Ectodermal cell (in vitro differentiated cells): ENCODE data around the gene CHL1.

Experiments used
- H3K27ac ChIP-seq: 2 replicates; pipeline ENCODE4 v1.7.0; 2013; ENCODE audit warnings: mild to moderate bottlenecking, low read depth, low read length; ENCODE audit not compliant: insufficient read depth, poor library complexity, severe bottlenecking
- H3K27me3 ChIP-seq: 2 replicates; pipeline ENCODE4 v1.7.0; 2013; ENCODE audit warnings: mild to moderate bottlenecking, low read length; ENCODE audit not compliant: insufficient read depth, control insufficient read depth, poor library complexity, severe bottlenecking
- H3K36me3 ChIP-seq: one replicate; pipeline ENCODE4 v1.7.0; 2013; ENCODE audit warnings: low read length; ENCODE audit not compliant: control insufficient read depth, insufficient read depth
- H3K4me1 ChIP-seq: one replicate; pipeline ENCODE4 v1.7.0; 2013; ENCODE audit warnings: low read length; ENCODE audit not compliant: control insufficient read depth, insufficient read depth
- H3K4me3 ChIP-seq: 2 replicates; pipeline ENCODE4 v1.7.0; 2013; ENCODE audit warnings: low read depth, low read length, control low read depth; ENCODE audit not compliant: insufficient read depth
- H3K9me3 ChIP-seq: 2 replicates; pipeline ENCODE4 v1.7.0; 2013; ENCODE audit warnings: mild to moderate bottlenecking, low read length, moderate library complexity; ENCODE audit not compliant: control insufficient read depth
- WGBS, 2 experiments: methylation state at CpG; one replicate each; pipeline ENCODE4 v1.1.7; 2013; ENCODE audit warnings: missing lambda C conversion rate in 2 of 2; 5-methylcytosine and 5-hydroxymethylcytosine counted together

Gene CHL1

DNA sequence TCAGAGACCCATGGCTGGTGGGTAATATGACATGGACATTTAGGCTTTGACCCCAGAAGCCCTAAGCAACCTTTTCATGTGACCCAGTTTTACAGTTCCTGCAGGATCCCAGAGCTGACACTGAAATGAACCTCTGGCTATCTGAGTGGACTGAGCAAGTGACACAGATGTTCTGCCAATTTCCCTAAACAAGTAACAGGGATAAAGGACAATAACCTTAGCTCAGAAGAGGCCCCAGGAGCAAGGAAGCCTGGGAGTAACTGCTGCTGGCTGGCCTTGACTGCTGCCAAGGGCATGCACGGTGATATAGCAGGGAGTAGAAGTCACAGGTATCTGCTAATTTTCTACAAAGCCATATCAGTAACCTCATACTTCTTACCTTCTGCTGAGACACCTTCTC, 177.9 kb downstream of the CHL1 start:
- Histone ChIP-seq H3K4me1 (no peaks in the 10 kb centered on the region), H3K36me3 (no peaks in the 10 kb centered on the region), H3K27me3 (no peaks in the 10 kb centered on the region), H3K9me3 (peaks cover 2% of the 10 kb centered on the region), H3K4me3 (no peak overlapping the region), H3K27ac (no peak overlapping the region)
- WGBS, 2 experiments, result 29 to 50% methylated on average over 1 of the region's 1 CpG

- Histone ChIP-seq H3K4me1 (no peaks in the 10 kb centered on the region), H3K4me3 (no peak overlapping the region), H3K36me3 (no peaks in the 10 kb centered on the region), H3K9me3 (peaks cover 2% of the 10 kb centered on the region), H3K27me3 (no peaks in the 10 kb centered on the region), H3K27ac (no peak overlapping the region)
- WGBS, 2 experiments, result 62 to 68% methylated on average over 2 to 3 of the region's 3 CpGs
These were observed 180.6 kb downstream of the CHL1 start for GRCh38 chr3:377158-377561.

DNA sequence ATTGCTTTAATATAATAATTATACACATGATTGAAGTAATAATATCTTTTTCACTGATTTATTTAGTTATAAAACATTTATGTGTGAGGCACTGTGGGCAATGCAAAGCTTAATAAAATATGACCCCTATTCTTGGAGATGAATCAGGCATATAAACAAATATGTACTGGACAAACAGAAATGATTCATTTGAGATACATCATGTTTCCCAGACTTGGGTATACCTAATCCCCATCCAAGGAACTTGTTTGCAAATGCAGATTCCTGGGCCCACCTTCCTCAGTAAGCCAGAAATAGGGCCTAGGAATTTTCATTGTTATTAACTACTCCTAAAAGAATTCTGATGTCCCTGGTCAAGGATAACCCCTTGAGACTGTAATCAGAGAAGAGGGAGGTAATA, 184.2 kb downstream of the CHL1 start:
- H3K9me3 ChIP-seq, result no peaks in the 10 kb centered on the region

GRCh38 chr3:385151-385550, 188.6 kb downstream of the CHL1 start:
- Histone ChIP-seq H3K36me3 (no peaks in the 10 kb centered on the region), H3K4me1 (no peaks in the 10 kb centered on the region), H3K27ac (no peak overlapping the region), H3K27me3 (no peaks in the 10 kb centered on the region), H3K9me3 (no peaks in the 10 kb centered on the region), H3K4me3 (no peak overlapping the region)

More for the DNA sequence above, 184.2 kb downstream of the CHL1 start:
- no peaks in the 10 kb centered on the region for H3K4me1 ChIP-seq
- no peak overlapping the region for H3K27ac ChIP-seq
- H3K36me3 ChIP-seq, result no peaks in the 10 kb centered on the region
- no peak overlapping the region for H3K4me3 ChIP-seq
- H3K27me3 ChIP-seq, result no peaks in the 10 kb centered on the region

DNA sequence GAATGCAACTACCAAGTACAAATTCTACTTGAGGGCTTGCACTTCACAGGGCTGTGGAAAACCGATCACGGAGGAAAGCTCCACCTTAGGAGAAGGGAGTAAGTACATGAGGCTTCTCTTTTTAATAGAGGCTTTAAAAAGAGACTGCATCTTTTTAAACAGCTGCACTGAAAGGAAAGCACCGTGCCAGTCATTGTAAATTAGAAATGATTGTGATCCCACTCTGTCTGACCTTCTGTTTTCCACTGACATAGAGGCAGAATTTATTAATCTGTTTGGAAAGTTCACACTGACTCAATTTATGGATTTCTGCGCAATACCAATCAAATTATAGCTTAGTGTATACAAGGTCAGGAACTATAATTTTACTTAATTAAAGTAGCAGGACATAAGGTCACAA, 198.2 kb downstream of the CHL1 start:
- Histone ChIP-seq H3K9me3 (no peaks in the 10 kb centered on the region), H3K27ac (no peak overlapping the region), H3K4me1 (no peaks in the 10 kb centered on the region), H3K27me3 (no peaks in the 10 kb centered on the region), H3K36me3 (no peaks in the 10 kb centered on the region), H3K4me3 (no peak overlapping the region)
- WGBS, 2 experiments, result 58 to 75% methylated on average over 3 of the region's 4 CpGs

- H3K9me3 ChIP-seq, result no peaks in the 10 kb centered on the region
These were observed 199.7 kb downstream of the CHL1 start for GRCh38 chr3:396293-396692.

GRCh38 chr3:399647-400046, 203.1 kb downstream of the CHL1 start:
- Histone ChIP-seq H3K27ac (no peak overlapping the region), H3K9me3 (peaks cover 9% of the 10 kb centered on the region), H3K27me3 (no peaks in the 10 kb centered on the region), H3K4me3 (no peak overlapping the region), H3K36me3 (no peaks in the 10 kb centered on the region), H3K4me1 (no peaks in the 10 kb centered on the region)
- 85 to 89% methylated on average over 5 to 6 of the region's 6 CpGs for whole genome bisulfite sequencing, 2 experiments

More at GRCh38 chr3:396293-396692, 199.7 kb downstream of the CHL1 start:
- H3K36me3 ChIP-seq, result no peaks in the 10 kb centered on the region
- no peaks in the 10 kb centered on the region for H3K4me1 ChIP-seq
- H3K27ac ChIP-seq, result no peak overlapping the region
- H3K27me3 ChIP-seq, result no peaks in the 10 kb centered on the region
- 78 to 82% methylated on average over 2 to 3 of the region's 3 CpGs for WGBS, 2 experiments
- no peak overlapping the region for H3K4me3 ChIP-seq

GRCh38 chr3:403826-404225, 207.3 kb downstream of the CHL1 start:
- Histone ChIP-seq H3K27me3 (no peaks in the 10 kb centered on the region), H3K9me3 (peaks cover 16% of the 10 kb centered on the region), H3K4me3 (no peak overlapping the region), H3K36me3 (no peaks in the 10 kb centered on the region), H3K4me1 (no peaks in the 10 kb centered on the region), H3K27ac (no peak overlapping the region)
- WGBS, 2 experiments, result 80 to 81% methylated on average over 4 of the region's 4 CpGs

DNA sequence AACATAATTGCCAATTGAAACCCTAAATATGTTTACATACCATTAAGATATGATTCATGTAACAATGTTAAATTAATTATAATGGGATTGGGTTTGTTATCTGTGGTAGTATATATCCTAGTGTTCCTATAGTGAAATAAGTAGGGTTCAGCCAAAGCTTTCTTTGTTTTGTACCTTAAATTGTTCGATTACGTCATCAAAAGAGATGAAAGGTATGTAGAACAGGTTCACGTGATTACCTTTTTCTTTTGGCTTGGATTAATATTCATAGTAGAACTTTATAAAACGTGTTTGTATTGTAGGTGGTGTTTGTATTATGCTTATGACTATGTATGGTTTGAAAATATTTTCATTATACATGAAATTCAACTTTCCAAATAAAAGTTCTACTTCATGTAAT, 212.4 kb downstream of the CHL1 start:
- H3K36me3 ChIP-seq, result no peaks in the 10 kb centered on the region
- no peaks in the 10 kb centered on the region for H3K27me3 ChIP-seq
- 89 to 94% methylated on average over 3 of the region's 4 CpGs for WGBS, 2 experiments
- no peaks in the 10 kb centered on the region for H3K4me1 ChIP-seq
- H3K4me3 ChIP-seq, result no peak overlapping the region
- peaks cover 9% of the 10 kb centered on the region for H3K9me3 ChIP-seq
- no peak overlapping the region for H3K27ac ChIP-seq

- Histone ChIP-seq H3K4me3 (no peak overlapping the region), H3K36me3 (no peaks in the 10 kb centered on the region), H3K9me3 (peaks cover 7% of the 10 kb centered on the region), H3K27me3 (no peaks in the 10 kb centered on the region), H3K27ac (no peak overlapping the region), H3K4me1 (no peaks in the 10 kb centered on the region)
- WGBS, 2 experiments, result 22 to 28% methylated on average over 2 of the region's 2 CpGs
These were observed 214.7 kb downstream of the CHL1 start for GRCh38 chr3:411226-411625.

GRCh38 chr3:414063-414462, 217.5 kb downstream of the CHL1 start:
- Histone ChIP-seq H3K4me1 (no peaks in the 10 kb centered on the region), H3K36me3 (no peaks in the 10 kb centered on the region), H3K27me3 (no peaks in the 10 kb centered on the region), H3K9me3 (peaks cover 3% of the 10 kb centered on the region), H3K4me3 (no peak overlapping the region), H3K27ac (no peak overlapping the region)
